CD4-positive, alpha-beta T cell treated with Interleukin-4 for 4 hours (primary cell): ENCODE measurements around the gene GPC2.
"Not testable (repeated sequence)": the region's sequence is repeated elsewhere in the genome, so short reads cannot be mapped to it uniquely, and the experiment has no call there.

Source experiments
- DNase-seq: peaks from one replicate; pipeline ENCODE4 v3.0.0-alpha.2; 2020

The GPC2 gene

DNA sequence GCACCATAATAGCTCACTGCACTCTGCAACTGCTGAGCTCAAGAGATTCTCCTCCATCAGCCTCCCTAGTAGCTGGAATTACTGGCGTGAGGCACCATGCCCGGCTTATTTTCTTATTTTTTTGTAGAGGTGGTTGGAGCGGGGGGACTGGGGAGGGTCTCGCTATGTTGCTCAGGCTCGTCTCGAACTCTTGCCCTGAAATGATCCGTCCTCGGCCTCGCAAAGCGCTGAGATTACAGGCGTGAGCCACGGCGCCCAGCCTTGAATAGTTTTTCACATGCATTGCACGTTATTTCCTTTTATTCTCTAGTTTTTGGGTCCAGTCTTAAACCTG lies 29.0 kb downstream of the GPC2 start:
- DNase-seq = no peak

DNA sequence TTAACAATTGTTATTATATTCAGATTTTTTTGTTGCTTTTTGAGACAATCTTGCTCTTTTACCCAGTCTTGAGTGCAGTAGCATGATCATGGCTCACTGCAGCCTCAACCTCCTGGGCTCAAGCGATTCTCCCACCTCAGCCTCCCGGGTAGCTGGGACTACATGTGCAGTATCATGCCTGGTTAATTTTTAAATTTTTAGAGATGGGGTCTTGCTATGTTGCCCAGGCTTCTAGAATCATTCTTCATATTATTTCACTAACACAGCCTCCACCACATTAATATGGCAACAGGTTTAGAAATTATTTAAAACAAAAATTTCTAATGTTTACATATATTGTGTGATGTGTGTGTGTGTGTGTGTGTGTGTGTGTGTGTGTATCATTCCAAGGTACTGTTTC lies 29.9 kb downstream of the GPC2 start:
- DNase-seq = no peak

DNA sequence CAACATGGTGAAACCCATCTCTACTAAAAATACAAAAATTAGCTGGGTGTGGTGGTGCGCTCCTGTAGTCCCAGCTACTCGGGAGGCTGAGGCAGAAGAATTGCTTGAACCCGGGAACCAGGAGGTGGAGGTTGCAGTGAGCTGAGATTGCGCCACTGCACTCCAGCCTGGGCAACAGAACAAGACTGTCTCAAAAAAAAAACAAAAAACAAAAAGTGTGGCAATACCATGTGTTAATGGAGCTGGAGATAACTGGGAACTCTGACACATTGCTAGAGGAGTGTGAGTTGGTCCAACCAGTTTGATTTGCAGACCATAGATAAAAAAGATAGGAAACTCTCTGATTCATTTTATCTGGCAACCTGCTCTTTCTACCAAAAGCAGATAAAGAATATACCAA lies 30.8 kb downstream of the GPC2 start:
- not testable (repeated sequence) for DNase-seq

DNA sequence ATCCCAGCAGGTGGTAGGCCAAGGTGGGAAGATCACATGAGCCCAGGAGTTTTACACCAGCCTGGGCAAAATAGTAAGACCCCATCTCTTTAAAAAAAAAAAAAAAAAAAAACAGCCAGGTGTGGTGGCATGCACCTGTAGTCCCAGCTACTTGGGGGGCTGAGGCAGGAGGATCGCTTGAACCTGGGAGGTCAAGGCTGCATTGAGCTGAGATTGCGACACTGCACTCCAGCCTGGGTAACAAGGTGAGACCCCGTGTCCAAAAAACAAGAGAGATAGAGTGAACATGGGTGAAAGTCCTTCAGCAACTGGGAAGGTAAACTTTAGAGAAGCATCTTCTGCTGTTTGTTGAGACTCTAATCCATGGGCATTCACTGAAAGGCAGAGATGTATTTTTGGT lies 34.7 kb downstream of the GPC2 start:
- DNase-seq = no peak

DNA sequence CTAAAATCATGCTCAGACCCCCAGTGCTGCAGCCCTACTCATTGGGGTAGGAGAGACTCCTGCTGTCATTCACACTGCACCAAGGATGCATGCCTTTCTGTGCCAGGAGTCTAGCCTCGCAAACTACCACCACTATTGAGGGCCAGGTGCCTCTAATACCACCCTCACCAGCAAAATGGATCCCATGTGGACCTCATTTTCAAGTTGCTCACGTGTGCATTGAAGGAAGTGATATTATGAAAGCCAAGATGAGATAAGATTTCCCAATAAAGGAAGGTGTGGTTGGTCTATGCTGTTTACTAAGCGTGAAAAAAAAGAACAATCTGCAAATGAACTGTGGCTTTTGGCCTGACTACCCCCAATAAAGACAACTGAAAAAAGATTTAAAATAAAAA lies 35.6 kb downstream of the GPC2 start:
- no peak for DNase-seq

DNA sequence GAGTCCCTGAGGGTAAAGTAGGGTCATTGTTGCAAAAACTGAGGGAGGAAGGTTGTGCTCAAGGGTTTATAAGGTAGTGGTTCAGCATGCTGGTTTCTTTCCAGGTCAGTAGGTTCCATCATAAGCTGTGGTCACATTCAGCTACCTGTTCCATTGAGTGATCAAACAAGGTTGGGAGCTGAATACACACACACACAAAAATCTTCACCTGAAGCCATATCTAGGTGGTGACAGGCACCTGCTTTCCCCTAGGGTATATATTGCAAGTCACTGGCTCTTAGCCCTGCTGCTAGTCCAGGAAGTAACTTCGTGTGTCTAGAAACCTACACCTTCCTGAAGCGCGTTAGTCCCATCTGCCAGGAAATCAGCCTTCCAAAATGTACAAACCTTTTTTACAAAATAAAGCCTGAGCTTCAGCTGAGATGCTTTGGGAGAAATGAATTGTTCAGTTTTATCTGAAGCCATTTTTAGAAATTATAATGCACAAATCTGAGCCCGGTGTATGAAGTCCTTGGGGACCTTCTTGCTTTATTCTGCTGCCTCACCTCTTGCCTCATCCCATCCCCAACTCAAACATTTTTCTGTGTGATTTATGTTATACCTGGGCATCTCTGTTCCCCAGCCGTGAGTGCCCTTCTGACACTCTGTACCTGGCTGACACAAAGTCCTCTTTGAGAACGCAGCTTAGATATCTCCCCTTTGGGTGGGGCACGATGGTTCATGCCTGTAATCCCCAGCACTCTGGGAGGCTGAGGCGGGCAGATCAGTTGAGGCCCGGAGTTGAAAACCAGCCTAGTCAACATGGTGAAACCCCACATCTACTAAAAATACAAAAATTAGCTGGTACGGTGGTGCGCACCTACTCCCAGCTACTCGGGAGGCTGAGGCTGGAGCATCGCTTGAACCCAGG lies 39.1 kb downstream of the GPC2 start:
- no peak for DNase-seq

DNA sequence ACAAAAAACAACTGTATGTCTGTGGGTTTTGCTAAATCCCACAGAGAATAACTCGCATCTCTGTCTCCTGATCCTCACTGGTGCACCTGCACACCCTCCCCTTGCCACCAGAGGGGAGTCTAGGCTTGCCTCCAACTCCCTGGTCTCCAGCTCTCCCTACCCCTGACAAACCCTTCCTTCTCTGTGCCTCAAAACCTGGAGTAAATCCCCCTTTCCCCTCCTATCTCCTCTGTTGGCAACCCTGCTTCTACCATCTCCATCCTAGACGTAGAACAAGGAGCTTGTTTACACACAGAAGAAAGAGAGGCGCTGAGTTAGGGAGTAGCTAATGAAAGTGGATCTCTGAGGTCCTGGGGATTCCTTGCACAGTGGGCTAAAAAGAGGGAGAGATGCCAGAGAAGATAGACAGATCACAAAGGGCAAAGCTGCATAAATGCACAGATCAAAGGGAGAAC lies 44.5 kb downstream of the GPC2 start:
- DNase-seq = peak; percentile 67

DNA sequence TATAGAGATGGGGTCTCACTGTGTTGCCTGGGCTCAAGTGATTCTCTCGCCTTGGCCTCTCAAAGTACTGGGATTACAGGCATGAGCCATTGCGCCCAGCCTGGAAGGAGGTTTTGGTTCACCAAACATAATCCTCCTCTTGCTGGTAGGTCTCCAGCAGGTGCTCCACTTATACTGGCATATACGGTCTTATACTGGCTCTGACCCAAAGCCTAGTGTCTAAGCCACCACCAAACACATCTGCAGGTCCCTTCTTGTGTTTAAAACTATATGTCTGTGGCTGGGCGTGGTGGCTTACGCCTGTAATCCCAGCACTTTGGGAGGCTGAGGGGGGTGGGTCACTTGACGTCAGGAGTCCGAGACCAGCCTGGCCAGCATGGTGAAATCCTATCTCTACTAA lies 45.1 kb downstream of the GPC2 start:
- DNase-seq = no peak

DNA sequence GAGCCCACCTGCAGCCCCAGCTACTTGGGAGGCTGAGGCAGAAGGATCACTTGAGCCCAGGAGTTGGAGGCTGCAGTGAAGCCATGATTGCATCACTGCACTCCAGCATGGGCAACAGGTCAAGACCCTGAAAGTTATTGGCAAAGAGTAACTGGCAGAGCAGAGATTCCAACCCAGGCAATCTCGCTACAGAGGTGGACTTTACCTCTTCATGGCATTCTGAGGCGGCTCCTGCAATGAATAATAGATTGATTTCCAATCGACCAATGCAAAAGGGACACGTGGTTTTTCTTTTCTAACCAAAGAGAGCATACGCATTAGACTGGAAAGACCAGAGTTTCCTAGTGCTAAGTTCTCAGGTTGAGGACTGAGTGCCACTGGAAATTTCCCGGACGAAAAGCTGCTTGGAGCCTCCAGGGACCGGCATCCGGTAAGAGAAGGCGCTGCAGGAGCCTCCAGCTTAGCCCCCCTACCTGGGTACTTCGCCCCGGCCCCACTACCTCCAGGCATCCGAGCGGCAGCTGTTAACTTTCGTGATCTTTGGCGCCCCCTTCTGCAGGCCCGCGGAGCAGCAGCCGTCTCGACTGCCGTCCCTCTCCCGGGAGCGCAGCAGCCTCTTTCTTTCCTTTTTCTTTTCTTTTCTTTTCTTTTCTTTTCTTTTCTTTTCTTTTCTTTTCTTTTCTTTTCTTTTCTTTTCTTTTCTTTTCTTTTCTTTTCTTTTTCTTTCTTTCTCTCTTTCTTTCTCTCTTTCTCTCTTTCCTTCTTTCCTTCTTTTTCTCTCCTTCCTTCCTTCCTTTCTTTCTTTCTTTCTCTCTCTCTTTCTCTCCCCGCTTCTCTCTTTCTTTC lies 46.4 kb downstream of the GPC2 start:
- DNase-seq = peak; percentile 75

DNA sequence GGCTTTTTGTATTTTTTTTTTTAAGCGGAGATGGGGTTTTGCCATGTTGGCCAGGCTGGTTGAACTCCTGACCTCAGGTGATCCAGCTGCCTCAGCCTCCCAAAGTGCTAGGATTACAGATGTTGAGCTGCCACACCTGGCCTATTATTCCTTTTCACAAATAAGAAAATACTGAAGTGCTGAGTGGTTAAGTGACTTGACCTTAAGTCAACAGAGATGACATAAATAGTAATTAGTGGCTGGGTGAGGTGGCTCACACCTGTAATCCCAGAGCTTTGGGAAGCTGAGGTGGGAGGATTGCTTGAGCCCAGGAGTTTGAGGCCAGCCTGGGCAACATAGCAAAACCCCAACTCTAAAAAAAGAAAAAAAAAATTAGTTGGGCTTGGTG lies 47.0 kb downstream of the GPC2 start:
- DNase-seq = not testable (repeated sequence)

DNA sequence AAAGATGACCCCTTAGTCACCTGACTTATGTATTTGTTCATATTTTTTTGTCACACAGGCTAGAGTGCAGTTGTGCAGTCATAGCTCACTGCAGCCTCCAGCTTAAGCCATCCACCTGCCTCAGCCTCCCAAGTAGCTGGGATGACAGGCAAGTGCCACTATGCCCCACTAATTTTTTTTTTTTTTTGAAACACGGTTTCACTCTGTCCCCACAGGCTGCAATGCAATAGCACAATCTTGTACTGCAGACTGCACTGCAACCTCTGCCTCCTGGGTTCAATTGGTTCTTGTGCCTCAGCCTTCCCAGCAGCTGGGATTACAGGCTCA lies 48.6 kb downstream of the GPC2 start:
- DNase-seq = no peak

DNA sequence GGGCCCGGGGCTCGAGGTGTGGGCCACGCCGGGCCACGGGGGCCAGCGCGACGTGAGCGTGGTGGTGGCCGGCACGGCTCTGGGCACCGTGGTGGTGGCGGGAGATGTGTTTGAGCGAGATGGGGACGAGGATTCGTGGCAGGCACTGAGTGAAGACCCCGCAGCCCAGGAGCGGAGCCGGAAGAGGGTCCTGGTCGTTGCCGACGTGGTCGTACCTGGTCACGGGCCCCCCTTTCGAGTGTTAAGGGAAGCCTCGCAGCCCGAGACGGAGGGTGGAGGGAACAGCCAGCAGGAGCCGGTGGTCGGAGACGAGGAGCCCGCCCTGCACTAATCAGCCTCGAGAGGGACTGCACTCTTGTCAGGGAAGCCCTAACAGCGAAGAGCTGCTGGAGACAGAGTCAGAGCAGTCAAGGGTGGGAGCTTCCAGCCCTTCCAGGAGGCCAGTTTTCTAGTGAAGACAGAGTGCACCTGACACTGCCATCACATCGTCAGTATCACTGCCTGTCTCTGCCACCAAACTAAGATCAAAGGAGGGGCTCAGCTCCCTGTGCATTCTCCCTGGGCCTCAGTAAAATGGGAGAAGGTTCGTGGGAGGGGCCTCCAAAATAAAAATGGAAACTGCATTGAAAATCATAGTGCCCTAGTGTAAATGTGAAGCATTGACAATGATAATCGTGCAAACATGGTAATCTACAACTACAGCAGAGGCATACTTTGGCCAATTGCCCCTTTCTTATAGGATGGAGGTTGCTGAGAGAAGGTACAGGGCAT lies 49.1 kb downstream of the GPC2 start:
- no peak for DNase-seq

DNA sequence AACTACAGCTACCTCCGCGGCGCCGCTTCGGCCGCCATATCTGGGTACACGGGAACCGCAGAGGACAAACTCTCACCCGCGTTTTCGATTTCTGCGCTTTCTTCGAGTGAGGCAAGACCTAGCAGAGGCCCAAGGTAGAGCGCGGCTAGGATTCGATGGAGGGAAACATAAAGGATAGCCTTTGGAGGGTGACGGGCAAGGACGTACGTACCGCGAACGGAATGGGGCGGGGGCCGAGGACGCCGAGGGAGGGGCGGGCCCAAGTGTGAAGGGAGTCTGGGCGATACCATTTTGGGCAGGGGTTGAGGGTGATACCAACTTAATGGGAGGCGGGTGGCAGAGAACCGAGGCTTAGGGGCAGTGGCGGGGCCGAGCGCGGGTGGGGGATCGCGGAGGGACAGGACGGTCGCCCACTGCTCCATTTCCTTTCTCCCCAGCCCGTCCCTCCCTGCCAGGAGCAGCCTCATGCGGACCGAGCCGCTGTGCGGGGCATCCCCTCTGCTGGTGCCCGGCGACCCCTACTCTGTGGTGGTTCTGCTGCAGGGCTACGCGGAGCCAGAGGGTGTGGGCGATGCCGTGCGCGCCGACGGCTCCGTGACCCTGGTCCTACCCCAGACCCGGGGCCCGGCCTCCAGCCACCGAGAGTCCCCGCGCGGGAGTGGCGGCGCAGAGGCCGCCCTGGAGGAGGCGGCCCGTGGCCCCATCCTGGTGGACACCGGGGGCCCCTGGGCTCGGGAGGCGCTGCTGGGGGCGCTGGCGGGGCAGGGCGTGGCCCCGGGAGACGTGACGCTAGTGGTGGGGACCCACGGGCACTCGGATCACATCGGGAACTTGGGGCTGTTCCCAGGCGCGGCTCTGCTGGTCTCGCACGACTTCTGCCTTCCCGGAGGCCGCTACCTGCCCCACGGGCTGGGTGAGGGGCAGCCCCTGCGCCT lies 50.0 kb downstream of the GPC2 start, which contains the start of gene MBLAC1:
TSS of gene MBLAC1 (plus strand) at position 37 of the 935 bp plus-strand sequence. CDS start at position 466, 429 bp downstream.
- peak; percentile 94 for DNase-seq

DNA sequence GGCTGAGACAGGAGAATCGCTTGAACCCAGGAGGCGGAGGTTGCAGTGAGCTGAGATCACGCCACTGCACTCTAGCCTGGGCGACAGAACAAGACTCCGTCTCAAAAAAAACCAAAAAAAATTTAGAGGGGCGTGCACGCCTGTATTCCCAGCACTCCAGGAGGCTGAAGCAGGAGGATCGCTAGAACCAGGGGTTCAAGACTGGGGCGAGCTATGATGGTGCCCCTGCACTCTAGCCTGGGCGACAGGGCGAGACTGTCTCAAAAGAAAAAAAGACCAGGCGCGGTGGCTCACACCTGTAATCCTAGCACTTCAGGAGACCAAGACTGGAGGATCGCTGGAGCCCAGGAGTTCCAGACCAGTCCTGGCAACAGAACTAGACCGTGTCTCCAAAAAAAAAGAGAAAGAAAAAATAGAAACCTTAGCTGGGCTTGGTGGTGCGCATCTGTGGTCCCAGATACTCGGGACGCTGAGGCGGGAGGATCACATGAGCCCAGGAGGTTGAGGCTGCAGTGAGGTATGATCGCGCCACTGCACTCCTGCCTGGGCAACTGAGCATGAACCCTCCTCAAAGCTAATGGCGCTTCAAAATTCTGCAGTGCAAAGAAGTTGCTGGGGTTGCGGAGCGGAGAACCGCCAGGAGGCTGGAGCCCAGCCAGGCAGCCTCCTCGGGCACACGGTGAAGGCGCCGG lies 50.8 kb downstream of the GPC2 start:
- no peak for DNase-seq

DNA sequence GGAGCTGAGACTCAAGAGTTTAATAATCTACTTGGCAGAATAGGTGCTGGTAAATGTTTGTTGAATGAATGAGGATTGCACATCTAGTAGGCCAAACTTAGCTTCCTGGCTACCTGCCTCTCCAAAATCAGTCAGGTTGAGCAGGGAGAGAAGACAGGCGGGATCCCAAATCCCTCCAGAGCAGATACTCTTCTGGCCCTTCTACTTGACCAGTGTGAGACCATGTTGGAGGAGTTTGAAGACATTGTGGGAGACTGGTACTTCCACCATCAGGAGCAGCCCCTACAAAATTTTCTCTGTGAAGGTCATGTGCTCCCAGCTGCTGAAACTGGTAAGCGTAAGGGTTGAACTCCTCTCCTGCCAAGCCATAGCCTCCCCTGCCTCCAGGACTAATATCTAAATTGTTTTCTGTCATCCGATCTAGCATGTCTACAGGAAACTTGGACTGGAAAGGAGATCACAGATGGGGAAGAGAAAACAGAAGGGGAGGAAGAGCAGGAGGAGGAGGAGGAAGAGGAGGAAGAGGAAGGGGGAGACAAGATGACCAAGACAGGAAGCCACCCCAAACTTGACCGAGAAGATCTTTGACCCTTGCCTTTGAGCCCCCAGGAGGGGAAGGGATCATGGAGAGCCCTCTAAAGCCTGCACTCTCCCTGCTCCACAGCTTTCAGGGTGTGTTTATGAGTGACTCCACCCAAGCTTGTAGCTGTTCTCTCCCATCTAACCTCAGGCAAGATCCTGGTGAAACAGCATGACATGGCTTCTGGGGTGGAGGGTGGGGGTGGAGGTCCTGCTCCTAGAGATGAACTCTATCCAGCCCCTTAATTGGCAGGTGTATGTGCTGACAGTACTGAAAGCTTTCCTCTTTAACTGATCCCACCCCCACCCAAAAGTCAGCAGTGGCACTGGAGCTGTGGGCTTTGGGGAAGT lies 52.6 kb downstream of the GPC2 start:
- DNase-seq = no peak

DNA sequence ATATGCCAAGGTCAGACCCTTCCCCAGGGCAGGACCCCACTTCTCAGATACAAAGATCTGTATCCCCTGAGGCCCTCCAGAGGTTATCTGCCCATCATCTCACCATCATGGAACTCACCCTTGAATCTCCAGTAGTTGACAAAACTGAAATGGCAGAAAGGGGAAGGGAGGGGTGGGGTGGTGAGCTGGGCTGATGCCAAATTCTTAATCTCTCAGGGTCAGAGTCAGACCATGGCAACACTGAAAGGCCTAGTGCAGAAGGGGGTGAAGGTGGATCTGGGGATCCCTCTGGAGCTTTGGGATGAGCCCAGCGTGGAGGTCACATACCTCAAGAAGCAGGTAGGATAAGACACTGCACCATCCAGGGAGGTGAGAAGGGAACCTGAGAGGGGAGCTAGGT lies 54.6 kb downstream of the GPC2 start:
- DNase-seq = no peak

DNA sequence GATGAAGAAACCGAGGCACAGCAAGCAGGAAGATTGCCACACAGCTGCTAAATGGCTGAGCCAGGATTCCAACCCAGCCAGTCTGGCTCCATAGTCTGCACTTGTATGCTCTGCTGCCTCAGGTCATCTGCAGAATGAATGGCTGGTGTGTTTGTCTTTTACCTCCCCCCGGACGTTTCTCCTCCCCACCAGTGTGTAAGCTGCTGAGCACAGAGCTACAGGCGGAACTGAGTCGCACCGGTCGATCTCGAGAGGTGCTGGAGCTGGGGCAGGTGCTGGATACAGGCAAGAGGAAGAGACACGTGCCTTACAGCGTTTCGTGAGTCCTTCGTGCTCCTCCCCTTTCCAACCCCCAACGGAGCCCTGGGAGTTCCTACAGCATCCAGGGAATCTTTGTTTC lies 55.1 kb downstream of the GPC2 start:
- DNase-seq = no peak

DNA sequence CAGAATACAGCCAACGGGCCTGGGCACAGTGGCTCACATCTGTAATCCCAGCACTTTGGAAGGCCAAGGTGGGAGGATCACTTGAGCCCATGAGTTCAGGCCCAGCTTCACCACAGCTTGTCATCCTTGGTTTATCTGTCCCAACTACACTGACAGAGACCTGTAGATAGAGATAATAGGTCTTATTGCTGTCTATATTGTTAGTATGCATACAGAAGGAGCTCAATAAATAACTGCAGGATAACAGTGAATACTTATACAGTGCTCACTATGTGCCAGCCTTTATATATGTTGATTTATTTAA lies 56.5 kb downstream of the GPC2 start:
- DNase-seq = no peak

DNA sequence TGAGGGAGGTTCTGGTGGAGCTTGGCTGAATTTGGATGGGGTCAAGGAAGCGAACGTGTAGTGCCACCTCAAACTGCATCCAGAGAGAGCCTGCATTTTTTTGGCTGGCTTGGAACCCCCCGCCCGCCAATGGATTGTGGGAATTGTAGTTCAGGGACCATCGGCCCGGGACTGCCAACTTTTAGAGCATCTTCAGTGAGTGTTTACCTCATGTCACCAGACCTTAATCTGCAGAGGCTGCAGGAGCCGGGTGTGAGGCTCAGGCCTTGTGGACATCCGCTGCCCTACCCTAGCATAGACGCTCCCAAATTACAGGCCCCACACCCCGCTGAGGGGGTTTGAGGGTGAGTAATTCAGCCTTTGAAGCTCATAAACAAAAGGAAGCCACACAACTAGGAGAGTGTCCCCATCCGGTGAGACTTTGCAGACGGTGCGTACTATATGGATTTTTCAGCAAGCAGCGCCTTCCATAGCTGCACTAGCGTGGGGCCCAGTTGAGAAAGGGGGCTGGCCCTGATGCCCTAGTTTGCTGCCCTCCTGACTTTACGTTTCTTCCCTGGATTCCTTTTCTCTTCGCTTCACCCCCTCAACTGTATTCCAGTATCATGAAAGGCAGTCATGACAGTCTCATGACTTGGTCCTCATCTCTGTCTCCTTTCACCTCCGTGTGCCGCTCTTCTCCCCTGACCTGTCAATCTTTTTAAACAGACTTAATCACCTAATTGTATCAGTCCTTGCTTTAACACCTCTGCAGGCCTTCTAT lies 57.0 kb downstream of the GPC2 start:
- peak; percentile 87 for DNase-seq
